Vagina (tissue), 2 donors: ENCODE data around the gene TOP2B.

Experiments used
- POLR2A ChIP-seq, 2 donors: fragments of 450-650 bp; IDR thresholded peaks; one replicate each; pipeline ENCODE4 v1.6.1; 2017; ENCODE audit warnings: antibody characterized with exemption in 2 of 2, mild to moderate bottlenecking in 2 of 2, moderate library complexity in 2 of 2
- TF ChIP-seq, protein P1 (sequence below), 3 experiments: fragments of 450-650 bp in 2 of 3; fragments of 200-600 bp in 1 of 3; sonication (generic) in 1 of 3; IDR thresholded peaks; one replicate each; pipeline ENCODE4 v1.5.1; 2017 to 2019; ENCODE audit warnings: antibody characterized with exemption in 3 of 3, mild to moderate bottlenecking in 2 of 3, moderate library complexity in 2 of 3

DNA sequence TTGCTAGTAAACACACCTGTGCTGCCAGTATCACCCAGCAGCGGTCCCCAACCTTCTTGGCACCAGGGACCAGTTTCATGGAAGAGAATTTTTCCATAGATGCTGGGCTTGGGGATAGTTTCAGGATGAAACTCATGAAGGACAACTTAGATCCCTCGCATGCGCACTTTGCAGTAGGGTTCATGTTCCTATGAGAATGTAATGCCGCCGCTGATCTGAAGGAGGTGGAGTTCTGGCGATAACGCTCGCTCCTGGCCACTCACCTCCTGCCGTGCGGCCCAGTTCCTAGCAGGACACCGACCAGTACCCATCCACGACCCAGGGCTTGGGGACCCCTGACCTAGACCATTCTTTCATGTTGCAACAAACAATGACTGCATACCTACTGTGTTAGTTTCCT is 89.7 kb downstream of the TOP2B start:
- TF ChIP-seq, protein P1, sequence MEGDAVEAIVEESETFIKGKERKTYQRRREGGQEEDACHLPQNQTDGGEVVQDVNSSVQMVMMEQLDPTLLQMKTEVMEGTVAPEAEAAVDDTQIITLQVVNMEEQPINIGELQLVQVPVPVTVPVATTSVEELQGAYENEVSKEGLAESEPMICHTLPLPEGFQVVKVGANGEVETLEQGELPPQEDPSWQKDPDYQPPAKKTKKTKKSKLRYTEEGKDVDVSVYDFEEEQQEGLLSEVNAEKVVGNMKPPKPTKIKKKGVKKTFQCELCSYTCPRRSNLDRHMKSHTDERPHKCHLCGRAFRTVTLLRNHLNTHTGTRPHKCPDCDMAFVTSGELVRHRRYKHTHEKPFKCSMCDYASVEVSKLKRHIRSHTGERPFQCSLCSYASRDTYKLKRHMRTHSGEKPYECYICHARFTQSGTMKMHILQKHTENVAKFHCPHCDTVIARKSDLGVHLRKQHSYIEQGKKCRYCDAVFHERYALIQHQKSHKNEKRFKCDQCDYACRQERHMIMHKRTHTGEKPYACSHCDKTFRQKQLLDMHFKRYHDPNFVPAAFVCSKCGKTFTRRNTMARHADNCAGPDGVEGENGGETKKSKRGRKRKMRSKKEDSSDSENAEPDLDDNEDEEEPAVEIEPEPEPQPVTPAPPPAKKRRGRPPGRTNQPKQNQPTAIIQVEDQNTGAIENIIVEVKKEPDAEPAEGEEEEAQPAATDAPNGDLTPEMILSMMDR (IDR thresholded peaks at IDR 0.05) = no peak
- no peak for TF ChIP-seq POLR2A (IDR thresholded peaks at IDR 0.05)
